NCI-H69 (cell line): ENCODE data around the gene OPCML.
A peak's percentile ranks its signal among the peaks of the same experiment; 100 is the strongest.

Source experiments
- DNase-seq: peaks from one replicate; lab custom pipeline; 2025; lab: John Stamatoyannopoulos, UW

OPCML gene

DNA sequence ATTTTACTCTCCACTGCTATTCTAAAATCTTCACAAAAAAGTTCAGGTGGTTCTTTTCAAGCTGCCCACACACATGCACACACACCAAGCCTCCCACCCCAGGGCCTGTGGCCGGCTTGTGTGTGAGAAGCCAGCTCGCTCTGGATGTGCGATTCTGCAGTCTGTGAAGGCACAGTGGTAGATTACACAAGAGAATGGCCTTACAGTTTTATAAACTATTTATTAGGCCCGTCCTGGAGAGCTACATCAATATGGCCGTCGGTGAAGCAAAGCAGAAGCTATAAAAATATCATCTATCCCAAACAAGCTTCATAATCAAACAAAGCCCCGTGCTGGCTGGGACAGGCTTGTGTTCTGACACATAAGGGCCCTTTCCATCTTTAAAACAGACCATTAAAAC lies 240.5 kb downstream of the OPCML start:
- DNase-seq: no peak

DNA sequence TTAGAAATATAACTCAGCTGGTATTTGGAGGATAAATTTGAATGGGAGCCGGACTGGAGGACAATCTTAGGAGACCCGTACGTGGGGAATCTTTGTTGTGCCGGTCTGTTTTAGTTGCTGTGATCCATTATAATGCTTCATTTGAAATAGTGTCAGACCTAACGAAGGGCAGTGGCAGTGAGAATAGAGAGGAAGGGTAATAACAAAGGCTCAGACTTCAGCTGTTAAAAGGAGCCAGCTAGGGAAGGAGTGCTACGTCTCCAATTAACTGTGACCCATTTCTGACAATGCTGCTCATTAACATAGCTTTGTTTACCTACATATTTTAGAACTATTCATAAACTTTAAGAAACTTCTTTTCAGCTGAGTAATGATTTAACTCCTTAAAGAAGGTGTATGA lies 246.9 kb downstream of the OPCML start:
- DNase-seq: no peak

- DNase-seq: no peak
These were observed 248.1 kb downstream of the OPCML start for GRCh38 chr11:133284156-133284555.

DNA sequence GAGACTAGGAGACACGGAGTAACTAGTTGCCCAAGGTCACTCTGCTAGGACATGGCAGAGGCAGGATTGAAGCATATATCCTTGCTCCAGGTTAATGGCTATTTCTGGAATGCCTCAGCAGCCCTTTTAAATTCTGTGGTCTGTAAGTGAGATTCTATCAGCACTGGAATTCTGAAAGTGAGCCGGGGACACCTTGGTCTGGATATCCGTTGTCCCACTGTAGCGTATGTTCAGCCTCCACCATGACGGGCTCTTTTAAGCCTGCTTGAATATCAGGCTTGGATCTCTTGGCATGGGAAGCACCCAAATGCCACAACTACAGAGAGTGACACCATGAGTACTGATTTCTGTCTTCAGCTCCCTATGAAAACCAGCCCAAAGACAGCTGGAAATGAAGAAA lies 254.4 kb downstream of the OPCML start:
- no peak for DNase-seq

DNA sequence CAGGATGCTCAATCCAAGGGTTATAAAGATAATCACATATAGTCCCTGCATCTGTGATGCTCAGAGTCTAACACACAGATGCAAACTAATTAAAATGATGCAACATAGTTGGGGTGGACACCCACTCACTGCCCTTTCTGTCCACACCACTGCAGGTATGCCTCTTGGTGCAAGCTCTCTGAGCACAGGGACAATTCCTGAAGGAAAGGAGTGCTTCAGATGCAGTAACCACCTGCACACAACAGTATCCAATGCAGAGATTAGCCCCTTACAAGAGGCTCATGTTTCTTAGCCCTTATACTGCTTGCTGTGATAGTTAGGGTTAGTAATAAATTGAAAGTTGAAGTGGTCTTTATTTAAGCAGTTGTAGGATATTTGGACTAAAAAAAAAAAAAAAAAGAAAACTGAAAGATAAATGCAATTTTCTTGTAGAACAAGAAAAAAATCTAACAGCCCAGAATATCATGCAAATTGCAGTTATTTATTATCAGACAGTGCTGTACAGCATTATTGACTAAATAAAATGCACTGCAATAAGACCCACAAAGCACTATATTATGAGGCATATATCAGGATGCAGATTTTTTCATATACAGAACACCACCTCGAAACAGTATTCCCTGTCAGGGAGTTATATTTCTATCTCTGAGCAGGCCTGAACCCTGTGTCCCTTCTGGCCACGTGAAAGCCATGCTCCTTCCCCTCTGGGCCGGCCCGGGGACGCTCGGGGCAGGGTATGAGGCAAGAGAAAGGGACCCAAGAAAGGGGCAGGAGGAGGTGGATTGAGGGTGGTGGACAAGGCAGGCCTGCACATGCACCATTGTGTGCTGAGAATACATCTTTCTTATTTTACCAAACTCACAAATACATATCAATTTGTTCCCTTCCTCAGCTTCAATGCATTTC lies 260.2 kb downstream of the OPCML start:
- no peak for DNase-seq

- peak; percentile 13 for DNase-seq
These were observed 261.1 kb downstream of the OPCML start for GRCh38 chr11:133271206-133271605.

DNA sequence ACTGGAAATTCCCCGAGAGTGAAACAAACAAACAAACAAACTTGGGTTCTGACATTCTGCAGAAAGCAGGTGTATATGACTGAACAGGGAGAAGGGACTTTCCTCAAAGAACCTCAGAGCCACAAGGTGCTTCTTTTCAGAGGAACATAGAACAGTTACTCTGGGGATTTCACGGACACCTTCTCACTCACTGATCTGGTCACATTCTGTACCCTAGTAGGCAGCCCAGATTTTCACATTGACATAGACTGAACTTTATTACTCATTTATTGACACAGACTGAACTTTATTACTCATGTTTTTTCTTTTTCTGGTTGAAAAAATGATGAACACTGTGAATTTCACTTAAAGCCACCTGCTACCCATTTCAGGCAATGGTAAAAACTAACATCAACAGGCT lies 263.0 kb downstream of the OPCML start:
- no peak for DNase-seq

DNA sequence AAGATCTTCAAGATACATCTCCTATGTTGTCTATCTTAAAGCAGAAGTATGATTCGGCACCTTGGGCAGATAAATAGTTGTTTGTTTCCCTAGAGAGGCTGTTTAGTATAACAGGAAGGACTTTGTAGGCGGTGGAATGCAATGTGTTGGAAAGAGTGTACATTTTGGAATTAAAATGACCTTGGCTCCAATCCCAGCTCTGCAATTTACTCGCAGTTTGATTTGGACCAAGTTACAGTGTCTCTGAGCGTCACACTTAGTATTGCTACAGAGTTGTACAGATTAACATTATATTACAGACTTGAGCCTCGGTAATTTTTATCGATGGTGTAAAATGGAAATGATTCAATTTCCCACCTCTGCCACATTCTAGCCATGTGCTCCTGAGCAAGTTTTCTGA lies 265.3 kb downstream of the OPCML start:
- no peak for DNase-seq

DNA sequence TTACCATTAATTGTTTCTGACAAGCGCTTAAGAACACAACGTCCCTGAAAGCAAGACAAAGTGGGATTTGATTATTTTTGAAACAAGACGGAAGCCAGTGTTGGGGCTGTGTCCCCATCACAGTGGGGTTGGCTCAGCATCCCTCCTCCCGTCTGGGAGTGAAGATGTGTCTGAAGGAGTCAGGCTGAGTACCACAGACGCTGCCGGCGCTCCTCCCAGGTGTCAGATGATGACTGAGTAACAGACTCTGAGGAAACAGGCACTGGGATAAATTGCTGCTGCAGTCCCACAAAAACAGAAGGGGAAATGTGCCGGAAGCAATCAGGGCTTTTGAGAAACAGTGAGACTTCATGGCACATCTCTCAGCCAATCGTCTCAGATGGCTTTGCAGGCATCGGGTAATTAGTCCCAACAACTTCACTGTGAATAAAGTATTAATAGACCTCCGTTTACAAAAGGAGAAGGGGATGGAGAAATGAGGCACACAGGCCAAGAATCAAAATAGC lies 266.7 kb downstream of the OPCML start:
- DNase-seq: no peak

DNA sequence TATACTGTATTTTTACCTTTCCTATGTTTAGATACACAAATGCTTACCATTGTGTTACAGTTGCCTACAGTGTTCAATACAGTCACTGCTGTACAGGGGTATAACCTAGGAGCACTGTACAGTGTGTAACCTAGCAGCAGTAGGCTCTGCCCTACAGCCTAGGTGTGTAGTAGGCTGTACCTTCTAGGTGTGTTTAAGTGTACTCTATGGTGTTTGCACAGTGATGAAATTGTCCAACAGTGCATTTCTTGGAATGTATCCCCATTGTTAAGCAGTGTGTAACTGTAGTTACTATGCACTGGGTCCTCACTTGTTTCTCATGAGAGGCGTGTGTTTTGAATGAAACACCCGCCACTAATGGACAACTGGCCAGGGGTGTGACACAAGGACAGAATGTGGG lies 269.0 kb downstream of the OPCML start:
- DNase-seq: no peak

DNA sequence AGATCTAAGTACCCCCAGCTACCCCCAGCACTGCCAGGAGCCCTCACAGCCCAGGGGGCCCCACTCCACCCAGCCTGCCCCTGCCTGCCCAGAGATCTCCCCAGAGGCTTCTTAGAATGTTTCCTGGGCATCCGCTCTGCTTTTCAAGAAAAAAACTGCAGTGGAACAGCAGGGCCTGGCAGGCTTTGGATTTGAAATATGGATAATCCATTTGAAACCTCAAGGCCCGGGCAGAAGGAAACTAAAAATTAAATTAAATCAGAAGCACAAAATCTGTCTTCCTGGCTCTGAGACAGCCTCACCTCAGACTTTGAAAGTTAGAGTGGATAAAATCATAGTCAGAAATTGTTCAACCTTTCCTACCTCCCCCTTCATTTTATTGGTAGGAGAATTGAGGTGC lies 273.6 kb downstream of the OPCML start:
- DNase-seq: no peak

- DNase-seq: no peak
These were observed 277.7 kb downstream of the OPCML start for GRCh38 chr11:133254601-133255000.

DNA sequence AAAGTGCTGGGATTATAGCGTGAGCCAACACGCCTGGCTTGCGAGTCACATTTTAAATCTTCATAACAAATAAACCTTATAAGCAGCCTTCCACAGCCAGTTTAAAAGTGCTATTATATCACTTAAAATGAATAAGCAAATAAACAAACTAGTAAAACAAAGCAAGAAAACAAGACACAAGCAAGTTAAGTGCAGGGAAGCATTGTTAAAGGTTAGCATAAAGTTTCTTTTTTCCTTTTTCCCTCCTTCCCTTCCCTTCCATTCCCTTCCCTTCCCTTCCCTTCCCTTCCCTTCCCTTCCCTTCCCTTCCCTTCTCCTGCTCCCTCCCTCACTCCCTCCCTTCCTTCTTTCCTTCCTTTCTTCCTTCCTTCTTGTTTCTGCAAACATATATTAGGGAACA lies 278.7 kb downstream of the OPCML start:
- DNase-seq: no peak

DNA sequence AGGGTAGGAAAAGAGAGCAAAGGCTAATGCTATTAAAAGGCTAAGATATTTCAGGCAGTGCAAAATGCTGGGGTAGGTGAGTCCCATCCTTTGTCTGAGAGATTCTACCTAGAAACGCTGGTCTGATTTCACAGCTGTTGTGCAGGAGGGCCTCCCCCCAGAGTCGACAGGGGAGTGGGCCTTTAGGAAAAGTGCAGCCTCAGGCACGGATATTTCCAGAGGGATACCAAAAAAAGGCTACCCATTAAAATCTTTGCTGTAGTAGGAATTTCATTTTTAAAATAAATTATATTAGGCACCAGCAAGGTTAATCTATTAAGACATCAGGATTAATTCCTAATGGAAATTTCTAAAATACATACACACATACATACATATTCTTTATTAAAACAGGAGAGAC lies 280.5 kb downstream of the OPCML start:
- DNase-seq: no peak

GRCh38 chr11:133249530-133249929 lies 282.8 kb downstream of the OPCML start:
- no peak for DNase-seq

- no peak for DNase-seq
These were observed 283.2 kb downstream of the OPCML start for GRCh38 chr11:133249065-133249464.

- DNase-seq: peak; percentile 6
These were observed 288.5 kb downstream of the OPCML start for GRCh38 chr11:133243832-133244231.

DNA sequence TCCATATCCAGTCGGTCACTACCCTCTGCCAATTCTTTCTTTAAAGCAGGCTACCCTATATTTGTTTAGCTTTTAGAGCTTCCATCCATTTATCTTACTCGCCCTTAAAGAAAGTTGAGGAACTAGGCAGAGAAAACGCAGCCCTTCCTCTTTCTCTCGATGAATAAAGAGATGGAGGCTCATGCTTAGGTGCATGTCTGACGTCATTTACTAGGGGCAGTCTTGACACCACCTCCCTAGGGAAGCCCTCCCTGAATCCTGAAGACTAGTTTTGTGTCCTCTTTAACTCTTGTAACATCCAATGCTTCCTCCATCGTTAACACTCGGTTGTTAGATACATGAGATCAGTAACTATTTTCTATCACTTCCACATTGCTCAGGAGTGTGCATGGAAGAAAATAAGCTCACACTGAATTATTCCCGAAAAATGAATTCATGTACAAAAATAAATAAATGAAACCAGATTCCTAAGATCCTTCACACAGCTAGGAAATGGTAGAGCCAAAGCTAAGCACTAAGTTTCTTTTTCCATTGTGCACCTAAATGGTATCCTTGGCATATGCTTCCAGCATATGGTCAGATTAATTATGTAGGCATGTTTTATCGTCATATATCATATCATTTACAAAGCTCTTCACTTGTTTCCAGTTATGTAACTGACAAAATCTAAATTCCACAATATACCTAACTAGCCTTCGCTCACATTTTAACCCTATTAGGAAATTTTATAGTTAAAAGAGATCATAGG lies 291.2 kb downstream of the OPCML start:
- no peak for DNase-seq

- DNase-seq: peak; percentile 7
These were observed 292.7 kb downstream of the OPCML start for GRCh38 chr11:133239575-133239974.

GRCh38 chr11:133238495-133238894 lies 293.8 kb downstream of the OPCML start:
- DNase-seq: no peak

- no peak for DNase-seq
These were observed 294.3 kb downstream of the OPCML start for GRCh38 chr11:133238027-133238426.

DNA sequence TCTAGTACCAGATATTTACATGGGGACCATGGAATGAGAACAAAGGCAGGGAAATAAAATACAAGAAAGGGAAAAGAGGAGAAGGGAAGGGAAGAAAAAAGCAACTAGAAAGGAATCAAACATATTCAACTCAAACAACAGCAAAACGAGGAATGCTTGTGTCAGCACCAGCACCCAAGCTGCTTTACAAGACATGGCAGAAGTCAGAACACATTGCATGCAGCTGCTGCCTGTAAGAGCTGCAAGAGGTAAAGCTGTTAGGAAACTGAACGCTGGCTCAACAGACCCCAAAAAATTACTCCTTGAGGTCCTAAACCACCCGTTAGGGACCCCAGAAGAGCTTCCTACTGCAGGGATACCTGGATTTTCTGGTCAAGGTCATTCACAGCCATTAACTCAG lies 296.9 kb downstream of the OPCML start:
- no peak for DNase-seq

GRCh38 chr11:133234883-133235282 lies 297.4 kb downstream of the OPCML start:
- DNase-seq: no peak
